Fibroblast of lung (primary cell): ENCODE results near the gene MYO1E. TPM values are rescaled to one million over a fixed set of nuclear protein-coding genes. Genes with fewer than 3 reads are reported as not detected.

Experiments used
- DNase-seq, 2 donors: peaks; one replicate each; pipeline versions ENCODE4 v3.0.0 to v3.0.0-alpha.2; 2010; ENCODE audit warnings: low read depth in 2 of 2
- H2AFZ ChIP-seq: 2 replicates; pipeline ENCODE4 v1.5.1; 2012; ENCODE audit warnings: low read length, control low read depth, inconsistent platforms
- H3K27ac ChIP-seq: 2 replicates; pipeline ENCODE4 v1.5.1; 2011; ENCODE audit warnings: low read length, control low read depth; ENCODE audit not compliant: insufficient read depth
- H3K27me3 ChIP-seq: 2 replicates; pipeline ENCODE4 v1.5.1; 2011; ENCODE audit warnings: mild to moderate bottlenecking, low read length; ENCODE audit not compliant: control insufficient read depth, insufficient read depth
- H3K36me3 ChIP-seq: 2 replicates; pipeline ENCODE4 v1.5.1; 2011; ENCODE audit warnings: low read length; ENCODE audit not compliant: control insufficient read depth, insufficient read depth
- H3K4me1 ChIP-seq: 2 replicates; pipeline ENCODE4 v1.5.1; 2011; ENCODE audit warnings: low read length; ENCODE audit not compliant: control insufficient read depth, insufficient read depth; ENCODE audit errors: extremely low read depth
- H3K4me2 ChIP-seq: 2 replicates; pipeline ENCODE4 v1.5.1; 2011; ENCODE audit warnings: low read length, control low read depth; ENCODE audit not compliant: insufficient read depth; ENCODE audit errors: extremely low read depth
- H3K4me3 ChIP-seq, 4 experiments: fragments of 200-600 bp in 1 of 4; sonication (generic) in 1 of 4; replicated peaks in 1 of 4; 2 replicates each; pipeline ENCODE4 v1.5.1; 2011 to 2016; ENCODE audit warnings: low read length in 4 of 4, low read depth in 3 of 4, mild to moderate bottlenecking in 3 of 4, control low read depth in 2 of 4, inconsistent platforms in 1 of 4, mixed read lengths in 1 of 4; ENCODE audit not compliant: insufficient read depth in 1 of 4; ENCODE audit errors: control extremely low read depth in 1 of 4
- H3K79me2 ChIP-seq: 2 replicates; pipeline ENCODE4 v1.5.1; 2012; ENCODE audit warnings: mild to moderate bottlenecking, low read length, inconsistent platforms; ENCODE audit not compliant: control insufficient read depth, insufficient read depth
- H3K9ac ChIP-seq: 2 replicates; pipeline ENCODE4 v1.5.1; 2011; ENCODE audit warnings: mild to moderate bottlenecking, low read length, control low read depth; ENCODE audit not compliant: insufficient read depth
- H3K9me3 ChIP-seq: 2 replicates; pipeline ENCODE4 v1.5.1; 2012; ENCODE audit warnings: low read depth, low read length; ENCODE audit not compliant: control insufficient read depth, insufficient read depth
- H4K20me1 ChIP-seq: 2 replicates; pipeline ENCODE4 v1.5.1; 2011; ENCODE audit warnings: low read length; ENCODE audit not compliant: control insufficient read depth, insufficient read depth; ENCODE audit errors: extremely low read depth
- CTCF ChIP-seq, 2 donors: IDR thresholded peaks in 1 of 2; conservative IDR thresholded peaks in 1 of 2; 1 replicate in 1 of 2; 2 replicates in 1 of 2; pipeline ENCODE4 v1.5.1; 2011 to 2012; ENCODE audit warnings: low read length in 2 of 2, control low read depth in 1 of 2, inconsistent platforms in 1 of 2, low read depth in 1 of 2, mild to moderate bottlenecking in 1 of 2
- EZH2 ChIP-seq: IDR thresholded peaks from 2 replicates; pipeline ENCODE4 v1.5.1; 2012; ENCODE audit warnings: low read length, control low read depth, mild to moderate bottlenecking; ENCODE audit errors: missing control alignments
- polyA plus RNA-seq, 2 donors: library from polyadenylated mRNA; depleted of rRNA in 1 of 2; stranded (reverse) in 1 of 2; unstranded in 1 of 2; fragments of >200 nt; gene quantifications; 2 replicates each; pipeline ENCODE4 v1.2.1, GENCODE V29; 2011 to 2012; ENCODE audit warnings: missing spikeins in 1 of 2
- total RNA-seq: library from RNA; depleted of rRNA; stranded (reverse); fragments of >200 nt; gene quantifications from 2 replicates; pipeline ENCODE4 v1.2.1, GENCODE V29; 2014

MYO1E gene
- total and polyA plus RNA-seq, 2 donors (not counting 1 experiment from before 2014, with no cell fraction given): 27.6 to 84.0 TPM

GRCh38 chr15:59322056-59322759, 50.5 kb downstream of the MYO1E start:
- H3K27me3 ChIP-seq: no peaks in the 10 kb centered on the region
- no peak overlapping the region for H2AFZ ChIP-seq
- no peaks in the 10 kb centered on the region for H4K20me1 ChIP-seq
- H3K79me2 ChIP-seq: peaks cover 41% of the 10 kb centered on the region
- H3K27ac ChIP-seq: no peak overlapping the region
- H3K4me1 ChIP-seq: peaks cover 3% of the 10 kb centered on the region
- H3K36me3 ChIP-seq: no peaks in the 10 kb centered on the region
- DNase-seq: no peak
- no peaks in the 10 kb centered on the region for H3K9me3 ChIP-seq
- H3K9ac ChIP-seq: no peak overlapping the region
- H3K4me2 ChIP-seq: no peak overlapping the region
- no peak overlapping the region for H3K4me3 ChIP-seq
- no peak for TF ChIP-seq EZH2
- no peak for TF ChIP-seq CTCF (conservative IDR thresholded peaks at IDR 0.05 in 1 of 2, IDR thresholded peaks at IDR 0.05 in 1 of 2; ENCODE audit: low read depth in 1 of 2, low read length in 2 of 2)

DNA sequence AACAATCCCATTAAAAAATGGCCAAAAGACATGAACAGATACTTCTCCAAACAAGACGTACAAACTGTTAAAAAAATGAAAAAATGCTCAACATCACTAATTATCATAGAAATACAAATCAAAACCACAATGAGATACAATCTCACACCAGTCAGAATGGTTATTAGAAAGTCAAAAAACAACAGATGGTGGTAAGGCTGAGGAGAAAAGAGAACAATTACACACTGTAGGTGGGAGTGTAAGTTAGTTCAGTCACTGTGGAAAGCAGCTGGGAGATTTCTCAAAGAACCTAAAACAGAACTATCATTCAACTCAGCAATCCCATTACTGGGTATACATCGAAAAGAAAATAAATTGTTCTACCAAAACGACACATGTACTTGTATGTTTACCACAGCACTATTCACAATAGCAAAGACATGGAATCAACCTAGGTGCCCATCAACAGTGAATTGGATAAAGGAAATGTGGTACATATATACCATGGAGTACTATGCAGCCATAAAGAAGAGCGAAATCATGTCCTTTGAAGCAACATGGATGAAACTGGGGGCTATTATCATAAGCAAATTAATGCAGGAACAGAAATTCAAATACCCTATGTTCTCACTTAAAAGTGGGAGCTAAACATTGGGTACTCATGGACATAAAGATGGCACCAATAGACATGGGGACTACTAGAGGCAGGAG, 51.5 kb downstream of the MYO1E start:
- Histone ChIP-seq H3K79me2 (peaks cover 42% of the 10 kb centered on the region), H3K27me3 (no peaks in the 10 kb centered on the region), H3K9ac (no peak overlapping the region), H3K9me3 (no peaks in the 10 kb centered on the region), H3K4me3 (no peak overlapping the region), H3K36me3 (no peaks in the 10 kb centered on the region), H3K4me2 (no peak overlapping the region), H3K4me1 (peaks cover 4% of the 10 kb centered on the region), H3K27ac (no peak overlapping the region), H2AFZ (no peak overlapping the region), H4K20me1 (no peaks in the 10 kb centered on the region)
- DNase-seq: no peak
- TF ChIP-seq EZH2: no peak
- TF ChIP-seq CTCF (conservative IDR thresholded peaks at IDR 0.05 in 1 of 2, IDR thresholded peaks at IDR 0.05 in 1 of 2; ENCODE audit: low read depth in 1 of 2, low read length in 2 of 2): no peak

DNA sequence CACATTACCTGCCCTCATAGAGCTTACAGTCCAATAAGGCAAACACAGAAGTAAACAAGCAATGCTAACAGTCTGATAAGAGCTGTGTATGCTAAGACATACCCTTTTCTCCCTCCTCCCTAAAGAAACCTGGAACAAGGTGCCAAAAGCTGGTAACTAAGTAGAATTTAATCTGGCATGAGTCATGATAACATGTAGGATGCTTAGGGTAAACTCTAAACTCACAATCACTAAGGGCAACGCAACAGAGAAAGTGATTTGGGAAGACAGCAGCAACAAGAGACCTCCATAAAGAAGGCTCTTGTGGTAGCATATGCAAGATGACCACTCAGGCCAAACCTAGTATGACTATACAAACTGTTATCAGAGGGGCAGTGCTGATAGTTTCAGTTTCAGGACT, 55.5 kb downstream of the MYO1E start:
- peak in 1 of 2 donors; percentile 52 for DNase-seq
- no peak overlapping the region for H3K27ac ChIP-seq
- no peaks in the 10 kb centered on the region for H4K20me1 ChIP-seq
- peaks cover 8% of the 10 kb centered on the region for H3K4me1 ChIP-seq
- H3K9me3 ChIP-seq: no peaks in the 10 kb centered on the region
- H2AFZ ChIP-seq: no peak overlapping the region
- H3K27me3 ChIP-seq: no peaks in the 10 kb centered on the region
- no peak for TF ChIP-seq EZH2
- TF ChIP-seq CTCF (conservative IDR thresholded peaks at IDR 0.05 in 1 of 2, IDR thresholded peaks at IDR 0.05 in 1 of 2; ENCODE audit: low read depth in 1 of 2, low read length in 2 of 2): no peak
- no peak overlapping the region for H3K9ac ChIP-seq
- no peak overlapping the region for H3K4me3 ChIP-seq
- H3K4me2 ChIP-seq: no peak overlapping the region
- peaks cover 53% of the 10 kb centered on the region for H3K79me2 ChIP-seq
- no peaks in the 10 kb centered on the region for H3K36me3 ChIP-seq
